ENCODE measurements around the gene SLC4A11.

GRCh38 chr20:3233131-3233990, 5.6 kb downstream of the SLC4A11 start:
- no peak for TF ChIP-seq USF1 (IDR thresholded peaks at IDR 0.05)
- no peak for TF ChIP-seq EP300 (IDR thresholded peaks at IDR 0.05; ENCODE audit: borderline replicate concordance)
- no peak for TF ChIP-seq EGR1 (IDR thresholded peaks at IDR 0.05)
